Measurements from ENCODE around the gene PLAU. TPM values are rescaled to one million over a fixed set of nuclear protein-coding genes. Genes with fewer than 3 reads are reported as not detected.

Gene PLAU
- total RNA-seq, 2 experiments from 2014 or later: 0.74 to 2.0 TPM

DNA sequence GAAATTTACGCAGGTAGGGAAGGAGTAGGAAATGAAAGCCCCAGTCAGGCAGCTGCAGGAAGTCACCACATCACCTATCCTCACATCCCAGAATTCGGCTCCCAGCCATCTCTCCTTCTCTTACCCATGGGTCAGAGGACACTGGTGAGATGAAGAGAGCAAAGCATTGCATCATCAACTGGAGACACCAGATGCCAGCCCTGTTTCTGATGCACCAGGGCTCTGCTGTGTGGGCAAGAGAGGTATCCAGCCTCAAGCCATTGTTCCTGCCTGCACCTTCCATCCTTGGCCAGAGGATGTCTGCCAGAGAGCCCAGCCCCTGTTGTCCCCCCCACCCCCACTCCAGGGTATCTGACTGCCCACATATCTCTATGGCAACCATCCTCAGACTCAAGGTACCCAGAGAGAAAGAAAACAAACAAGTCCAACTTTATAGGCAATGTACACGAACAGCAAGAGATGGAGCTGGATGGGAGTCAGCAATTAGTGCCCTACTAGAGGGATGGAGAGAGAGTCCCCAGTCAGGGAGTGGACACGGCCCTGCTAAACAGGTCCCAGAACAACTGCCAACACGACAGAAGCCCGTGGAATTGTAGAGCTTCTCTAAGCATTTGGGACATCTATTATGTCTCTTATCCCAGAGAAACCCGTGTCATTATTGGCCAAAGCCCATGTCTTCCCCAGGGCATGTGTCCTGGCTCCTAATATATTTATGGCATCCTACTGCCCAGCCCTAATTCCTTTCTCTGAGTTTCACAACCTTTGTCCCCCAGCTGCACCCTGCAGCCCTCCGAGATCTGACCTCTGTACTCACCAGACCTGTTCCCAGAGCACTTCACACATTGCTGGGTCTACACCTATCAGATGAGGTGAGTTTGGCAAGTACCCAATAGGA, 39.4 kb upstream of the PLAU start:
- no peaks in the 10 kb centered on the region; the same call in 1 of the 2 replicates for H3K79me2 ChIP-seq (ENCODE audit: insufficient read depth, low read depth, low read length)
- H2AFZ ChIP-seq (ENCODE audit: low read length): no peak overlapping the region
- H3K36me3 ChIP-seq (ENCODE audit: insufficient read depth, low read length): peaks cover 29% of the 10 kb centered on the region
- no peaks in the 10 kb centered on the region for H4K20me1 ChIP-seq (ENCODE audit: insufficient read depth, low read length)
- DNase-seq (ENCODE audit: low spot score): no peak
- H3K9me2 ChIP-seq (ENCODE audit: insufficient read depth, low read length): no peaks in the 10 kb centered on the region
- TF ChIP-seq, protein P1, sequence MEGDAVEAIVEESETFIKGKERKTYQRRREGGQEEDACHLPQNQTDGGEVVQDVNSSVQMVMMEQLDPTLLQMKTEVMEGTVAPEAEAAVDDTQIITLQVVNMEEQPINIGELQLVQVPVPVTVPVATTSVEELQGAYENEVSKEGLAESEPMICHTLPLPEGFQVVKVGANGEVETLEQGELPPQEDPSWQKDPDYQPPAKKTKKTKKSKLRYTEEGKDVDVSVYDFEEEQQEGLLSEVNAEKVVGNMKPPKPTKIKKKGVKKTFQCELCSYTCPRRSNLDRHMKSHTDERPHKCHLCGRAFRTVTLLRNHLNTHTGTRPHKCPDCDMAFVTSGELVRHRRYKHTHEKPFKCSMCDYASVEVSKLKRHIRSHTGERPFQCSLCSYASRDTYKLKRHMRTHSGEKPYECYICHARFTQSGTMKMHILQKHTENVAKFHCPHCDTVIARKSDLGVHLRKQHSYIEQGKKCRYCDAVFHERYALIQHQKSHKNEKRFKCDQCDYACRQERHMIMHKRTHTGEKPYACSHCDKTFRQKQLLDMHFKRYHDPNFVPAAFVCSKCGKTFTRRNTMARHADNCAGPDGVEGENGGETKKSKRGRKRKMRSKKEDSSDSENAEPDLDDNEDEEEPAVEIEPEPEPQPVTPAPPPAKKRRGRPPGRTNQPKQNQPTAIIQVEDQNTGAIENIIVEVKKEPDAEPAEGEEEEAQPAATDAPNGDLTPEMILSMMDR (conservative IDR thresholded peaks at IDR 0.05; ENCODE audit: low read length): no peak
- no peak for TF ChIP-seq EZH2phosphoT487 (IDR thresholded peaks at IDR 0.05; ENCODE audit: borderline replicate concordance, low read depth, low read length)
- no peaks in the 10 kb centered on the region for H3K9me3 ChIP-seq (ENCODE audit: low read length)
- CTCF ChIA-PET (ENCODE audit: unreplicated experiment): no interaction called here
- no peak overlapping the region for H3K4me2 ChIP-seq (ENCODE audit: low read length)
- intact Hi-C loops (cut with micrococcal nuclease; ENCODE audit: unreplicated experiment): no loop called here
- BruUV-seq (replicated peaks): no TSS peak
- peaks cover 30% of the 10 kb centered on the region for H3K4me1 ChIP-seq (ENCODE audit: insufficient read depth, low read length, poor library complexity, severe bottlenecking)
- H3K27ac ChIP-seq (ENCODE audit: low read depth, low read length, poor library complexity, severe bottlenecking): no peak overlapping the region
- POLR2A ChIA-PET: no interaction called here
- no peak overlapping the region for H3K4me3 ChIP-seq (ENCODE audit: low read depth, low read length, poor library complexity, severe bottlenecking)

DNA sequence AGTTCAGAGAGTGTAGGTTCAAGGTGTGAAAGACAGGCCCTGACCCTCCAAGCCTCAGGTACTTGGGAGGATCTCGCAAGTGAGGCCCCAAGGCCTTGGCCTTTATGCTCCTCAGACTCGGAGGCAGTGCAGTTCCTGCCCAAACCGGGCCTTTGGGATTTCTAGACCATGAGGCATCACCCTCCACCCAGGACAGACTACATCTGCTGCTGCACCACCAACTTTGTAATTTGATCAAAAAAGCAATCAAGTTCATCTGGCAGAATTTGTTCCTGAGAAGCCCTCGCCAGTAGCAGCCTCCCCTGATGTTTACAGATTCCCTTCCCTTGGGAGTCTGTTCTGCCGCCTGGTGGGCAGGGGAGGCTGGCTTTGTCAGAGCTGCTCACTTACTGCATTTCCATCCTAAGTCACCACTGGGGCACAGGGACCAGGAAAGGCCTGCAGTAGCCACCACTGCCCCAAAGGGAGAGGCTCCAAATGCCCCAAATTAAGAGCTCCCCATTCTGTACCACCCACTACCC, 38.7 kb upstream of the PLAU start:
- Histone ChIP-seq H3K36me3 (ENCODE audit: insufficient read depth, low read length) (peaks cover 29% of the 10 kb centered on the region), H3K9me3 (ENCODE audit: low read length) (no peaks in the 10 kb centered on the region), H3K4me3 (ENCODE audit: low read depth, low read length, poor library complexity, severe bottlenecking) (no peak overlapping the region), H3K79me2 (ENCODE audit: insufficient read depth, low read depth, low read length) (no peaks in the 10 kb centered on the region), H3K9me2 (ENCODE audit: insufficient read depth, low read length) (no peaks in the 10 kb centered on the region), H4K20me1 (ENCODE audit: insufficient read depth, low read length) (no peaks in the 10 kb centered on the region), H2AFZ (ENCODE audit: low read length) (no peak overlapping the region), H3K27ac (ENCODE audit: low read depth, low read length, poor library complexity, severe bottlenecking) (no peak overlapping the region), H3K4me2 (ENCODE audit: low read length) (peak overlapping the region; percentile 67; the same call in 1 of the 2 replicates), H3K4me1 (ENCODE audit: insufficient read depth, low read length, poor library complexity, severe bottlenecking) (peaks cover 24% of the 10 kb centered on the region)
- BruUV-seq (replicated peaks): no TSS peak
- ChIA-PET POLR2A (no interaction called here), CTCF (ENCODE audit: unreplicated experiment) (no interaction called here)
- no peak for DNase-seq (ENCODE audit: low spot score)
- TF ChIP-seq, protein P1 (conservative IDR thresholded peaks at IDR 0.05; ENCODE audit: low read length): peak; percentile 41
- TF ChIP-seq EZH2phosphoT487 (IDR thresholded peaks at IDR 0.05; ENCODE audit: borderline replicate concordance, low read depth, low read length): no peak
- intact Hi-C loops (cut with micrococcal nuclease; ENCODE audit: unreplicated experiment): no loop called here

All from OCI-LY7 (cell line).